Common myeloid progenitor, CD34-positive (primary cell): Measurements from ENCODE around the gene ONECUT3.
A peak's percentile ranks its signal among the peaks of the same experiment; 100 is the strongest.

ENCODE experiments used
- CTCF ChIA-PET: fragments of 350-600 bp; sonication (Branson Sonifier 250); formaldehyde crosslinking; loops from one replicate; lab custom pipeline; 2021; ENCODE audit warnings: antibody characterized with exemption; lab: Charles Lee
- POLR2A ChIA-PET: fragments of 350-600 bp; sonication (Branson Sonifier 250); formaldehyde crosslinking; loops from one replicate; lab custom pipeline; 2021; ENCODE audit warnings: antibody characterized with exemption; lab: Charles Lee
- DNase-seq, 3 donors: peaks; one replicate each; pipeline versions ENCODE4 v3.0.0 to v3.0.0-alpha.2; 2013
- H3K27ac ChIP-seq, 2 experiments: 1 replicate in 1 of 2; 2 replicates in 1 of 2; pipeline ENCODE4 v1.7.0; 2013; ENCODE audit warnings: inconsistent platforms in 2 of 2, low read length in 2 of 2, mild to moderate bottlenecking in 2 of 2, low read depth in 1 of 2, moderate library complexity in 1 of 2; ENCODE audit not compliant: severe bottlenecking in 2 of 2, insufficient read depth in 1 of 2, poor library complexity in 1 of 2
- H3K27me3 ChIP-seq, 5 experiments: replicated peaks in 2 of 5; 1 replicate in 3 of 5; 2 replicates in 2 of 5; pipeline versions ENCODE4 v1.6.1 to v1.7.0; 2013; ENCODE audit warnings: low read length in 4 of 5, mild to moderate bottlenecking in 2 of 5, moderate library complexity in 2 of 5, inconsistent platforms in 1 of 5; ENCODE audit not compliant: insufficient read depth in 5 of 5, control insufficient read depth in 4 of 5
- H3K36me3 ChIP-seq, 4 experiments: 1 replicate in 2 of 4; 2 replicates in 2 of 4; pipeline versions ENCODE4 v1.6.1 to v1.7.0; 2013; ENCODE audit warnings: low read length in 3 of 4, control low read depth in 1 of 4, mild to moderate bottlenecking in 1 of 4; ENCODE audit not compliant: control insufficient read depth in 4 of 4, insufficient read depth in 4 of 4
- H3K4me1 ChIP-seq, 4 experiments: 1 replicate in 3 of 4; 2 replicates in 1 of 4; pipeline versions ENCODE4 v1.6.1 to v1.7.1; 2013; ENCODE audit warnings: low read length in 3 of 4, mild to moderate bottlenecking in 3 of 4, control low read depth in 1 of 4, inconsistent platforms in 1 of 4, moderate library complexity in 1 of 4; ENCODE audit not compliant: control insufficient read depth in 4 of 4, insufficient read depth in 4 of 4; ENCODE audit errors: control extremely low read depth in 1 of 4
- H3K4me3 ChIP-seq, 7 experiments: 1 replicate in 4 of 7; 2 replicates in 3 of 7; pipeline versions ENCODE4 v1.5.1 to v1.7.0; 2013; ENCODE audit warnings: mild to moderate bottlenecking in 7 of 7, low read length in 6 of 7, moderate library complexity in 6 of 7, inconsistent platforms in 2 of 7, low read depth in 2 of 7, control low read depth in 1 of 7; ENCODE audit not compliant: insufficient read depth in 4 of 7, control insufficient read depth in 1 of 7; ENCODE audit errors: extremely low read depth in 1 of 7
- H3K9me3 ChIP-seq, 5 experiments: 1 replicate in 4 of 5; 2 replicates in 1 of 5; pipeline versions ENCODE4 v1.6.1 to v1.7.1; 2013; ENCODE audit warnings: low read length in 4 of 5, mild to moderate bottlenecking in 2 of 5, inconsistent platforms in 1 of 5, low read depth in 1 of 5, moderate library complexity in 1 of 5; ENCODE audit not compliant: control insufficient read depth in 4 of 5, insufficient read depth in 2 of 5; ENCODE audit errors: control extremely low read depth in 1 of 5
- whole genome bisulfite sequencing: methylation state at CpG from one replicate; pipeline ENCODE4 v1.1.5; 2013; ENCODE audit not compliant: insufficient coverage; 5-methylcytosine and 5-hydroxymethylcytosine counted together

The ONECUT3 gene

DNA sequence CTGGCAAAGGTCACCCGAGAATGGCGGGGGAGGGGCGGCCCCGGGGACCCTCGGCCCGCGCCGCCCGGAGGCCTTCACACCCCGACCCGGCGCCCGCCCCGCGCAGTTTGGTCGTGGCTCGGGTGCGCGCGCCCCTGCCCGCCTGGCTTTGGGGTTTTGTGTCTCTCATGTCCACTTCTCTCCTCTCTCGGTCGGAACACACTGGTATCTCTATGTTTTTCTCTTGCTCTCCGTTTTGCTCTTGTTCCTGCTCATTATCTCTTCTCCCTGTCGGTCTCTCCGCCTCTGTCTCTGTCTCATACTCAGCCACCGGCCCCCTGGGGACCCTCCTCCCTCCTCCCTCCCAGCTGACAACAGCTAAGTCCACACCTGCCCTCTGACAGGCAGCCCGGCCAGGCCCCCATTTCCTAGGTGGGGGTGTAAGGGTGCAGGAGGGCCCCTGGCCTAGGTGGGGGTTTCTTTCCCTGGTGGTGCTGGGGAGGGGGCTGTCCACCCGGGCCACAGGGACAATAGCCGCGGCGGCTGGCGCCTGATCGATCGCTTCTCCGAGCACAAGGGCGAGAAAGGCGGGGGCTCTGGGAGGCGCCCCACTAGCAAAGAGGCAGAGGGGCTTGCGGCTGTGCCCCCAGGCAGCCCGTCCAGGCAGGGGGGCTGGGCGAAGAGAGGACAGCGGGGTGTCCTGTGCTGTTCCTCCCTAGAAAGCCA is 2.3 kb downstream of the ONECUT3 start:
- no peak overlapping the region for H3K27ac ChIP-seq
- ChIA-PET CTCF (interaction anchor here (2.1 kb wide), 1 partner anchor 9 kb away, joined by 6 read pairs; no protein-coding TSS in a partner anchor), POLR2A (no interaction called here)
- no peaks in the 10 kb centered on the region for H3K9me3 ChIP-seq
- peak in 1 of 3 donors; percentile 2 for DNase-seq
- 4% methylated on average over 39 of the region's 43 CpGs for WGBS
- peaks cover 0 to 42% (median 28%) of the 10 kb centered on the region in 4 experiments for H3K4me1 ChIP-seq
- H3K4me3 ChIP-seq, result no peak overlapping the region
- peaks cover 0 to 94% (median 42%) of the 10 kb centered on the region in 5 experiments for H3K27me3 ChIP-seq
- no peaks in the 10 kb centered on the region for H3K36me3 ChIP-seq

DNA sequence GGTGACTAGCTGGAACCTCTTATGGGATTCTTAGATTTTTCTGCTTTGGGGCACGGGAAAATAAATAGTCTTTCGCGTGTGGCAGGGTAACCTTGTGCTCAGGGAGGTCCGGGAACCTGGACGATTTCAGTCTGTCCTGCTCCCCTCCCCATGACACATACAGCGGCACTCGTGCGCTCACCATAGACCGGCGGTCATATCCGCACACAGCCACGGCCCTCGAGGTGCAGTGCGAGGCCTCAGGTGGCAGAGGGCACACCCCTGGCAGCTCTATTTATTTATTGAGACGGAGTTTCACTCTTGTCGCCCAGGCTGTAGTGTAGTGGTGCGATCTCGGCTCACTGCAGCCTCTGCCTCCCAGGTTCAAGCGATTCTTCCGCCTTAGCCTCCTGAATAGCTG is 3.0 kb downstream of the ONECUT3 start:
- POLR2A ChIA-PET, result interaction anchor here (0.6 kb wide), 1 partner anchor 150 kb away, joined by 3 read pairs; no protein-coding TSS in a partner anchor
- WGBS, result 6% methylated on average over 14 of the region's 20 CpGs

GRCh38 chr19:1756705-1757465 is 3.6 kb downstream of the ONECUT3 start:
- ChIA-PET CTCF (interaction anchor here (2.1 kb wide), 1 partner anchor 10 kb away, joined by 6 read pairs; no protein-coding TSS in a partner anchor), POLR2A (interaction anchor here (0.6 kb wide), 1 partner anchor 151 kb away, joined by 3 read pairs; no protein-coding TSS in a partner anchor)
- WGBS, result 3% methylated on average over 18 of the region's 29 CpGs
- Histone ChIP-seq H3K36me3 (no peaks in the 10 kb centered on the region), H3K27ac (no peak overlapping the region), H3K9me3 (no peaks in the 10 kb centered on the region), H3K4me1 (peaks cover 0 to 39% (median 26%) of the 10 kb centered on the region in 4 experiments), H3K4me3 (peak overlapping the region in 3 of 7 experiments; percentile 19 to 57 (median 38)), H3K27me3 (peaks cover 0 to 94% (median 43%) of the 10 kb centered on the region in 5 experiments)
- DNase-seq, result peak in 1 of 3 donors; percentile 45

More for the DNA sequence above, 3.0 kb downstream of the ONECUT3 start:
- H3K27me3 ChIP-seq, result peaks cover 0 to 94% (median 42%) of the 10 kb centered on the region in 5 experiments
- H3K4me3 ChIP-seq, result no peak overlapping the region
- peak in 1 of 3 donors; percentile 19 for DNase-seq
- no peaks in the 10 kb centered on the region for H3K36me3 ChIP-seq
- H3K9me3 ChIP-seq, result no peaks in the 10 kb centered on the region
- H3K27ac ChIP-seq, result no peak overlapping the region
- CTCF ChIA-PET, result interaction anchor here (2.1 kb wide), 1 partner anchor 10 kb away, joined by 6 read pairs; no protein-coding TSS in a partner anchor
- H3K4me1 ChIP-seq, result peaks cover 0 to 42% (median 28%) of the 10 kb centered on the region in 4 experiments

- Histone ChIP-seq H3K4me3 (peak overlapping the region in 3 of 7 experiments; percentile 19 to 57 (median 38)), H3K9me3 (no peaks in the 10 kb centered on the region), H3K4me1 (peaks cover 0 to 32% (median 23%) of the 10 kb centered on the region in 4 experiments), H3K27ac (no peak overlapping the region), H3K36me3 (no peaks in the 10 kb centered on the region), H3K27me3 (peaks cover 0 to 94% (median 43%) of the 10 kb centered on the region in 5 experiments)
- POLR2A ChIA-PET, result no interaction called here
- no peak for DNase-seq
- CTCF ChIA-PET, result no interaction called here
- 1% methylated on average over 66 of the region's 86 CpGs for WGBS
Observed at GRCh38 chr19:1757468-1758230, 4.3 kb downstream of the ONECUT3 start.

DNA sequence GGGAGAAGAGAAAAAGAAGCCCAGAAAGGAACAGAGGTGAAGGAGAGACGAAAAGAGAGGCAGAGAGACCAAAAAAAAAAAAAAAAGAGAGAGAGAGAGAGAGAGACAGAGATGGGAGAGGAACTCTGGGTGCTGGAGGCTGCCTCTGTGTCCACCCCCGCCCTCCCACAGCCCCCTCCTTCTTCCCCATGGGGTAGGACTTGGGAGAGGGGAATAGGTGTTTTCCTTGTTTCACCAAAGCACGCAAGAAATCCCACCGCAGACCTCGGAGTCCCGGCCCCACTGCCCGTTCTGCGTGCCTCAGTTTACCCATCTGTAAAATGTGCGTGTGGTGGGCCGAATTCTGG is 4.9 kb downstream of the ONECUT3 start:
- CTCF ChIA-PET, result no interaction called here
- Histone ChIP-seq H3K27ac (no peak overlapping the region), H3K36me3 (no peaks in the 10 kb centered on the region), H3K4me3 (no peak overlapping the region), H3K4me1 (peaks cover 0 to 29% (median 21%) of the 10 kb centered on the region in 4 experiments), H3K27me3 (peaks cover 0 to 92% (median 42%) of the 10 kb centered on the region in 5 experiments), H3K9me3 (no peaks in the 10 kb centered on the region)
- DNase-seq, result no peak
- POLR2A ChIA-PET, result no interaction called here
- 0% methylated on average over 8 of the region's 10 CpGs for whole genome bisulfite sequencing

- no peak for DNase-seq
- POLR2A ChIA-PET, result no interaction called here
- no peaks in the 10 kb centered on the region for H3K36me3 ChIP-seq
- 32% methylated on average over 10 of the region's 16 CpGs for WGBS
- peaks cover 0 to 27% (median 20%) of the 10 kb centered on the region in 4 experiments for H3K4me1 ChIP-seq
- H3K27ac ChIP-seq, result no peak overlapping the region
- H3K4me3 ChIP-seq, result no peak overlapping the region
- H3K27me3 ChIP-seq, result peaks cover 0 to 98% (median 51%) of the 10 kb centered on the region in 5 experiments
- CTCF ChIA-PET, result interaction anchor here (1.0 kb wide), 1 partner anchor 36 kb away, joined by 3 read pairs; no protein-coding TSS in a partner anchor
- H3K9me3 ChIP-seq, result peaks cover 0 to 6% (median 0%) of the 10 kb centered on the region in 5 experiments
Observed at GRCh38 chr19:1758959-1759903, 5.9 kb downstream of the ONECUT3 start.
